ENCODE data around the gene FZD7. TPM values are rescaled to one million over a fixed set of nuclear protein-coding genes. Genes with fewer than 3 reads are reported as not detected.

The FZD7 gene
- total RNA-seq, 2 experiments from 2014 or later: 0.17 to 0.25 TPM

DNA sequence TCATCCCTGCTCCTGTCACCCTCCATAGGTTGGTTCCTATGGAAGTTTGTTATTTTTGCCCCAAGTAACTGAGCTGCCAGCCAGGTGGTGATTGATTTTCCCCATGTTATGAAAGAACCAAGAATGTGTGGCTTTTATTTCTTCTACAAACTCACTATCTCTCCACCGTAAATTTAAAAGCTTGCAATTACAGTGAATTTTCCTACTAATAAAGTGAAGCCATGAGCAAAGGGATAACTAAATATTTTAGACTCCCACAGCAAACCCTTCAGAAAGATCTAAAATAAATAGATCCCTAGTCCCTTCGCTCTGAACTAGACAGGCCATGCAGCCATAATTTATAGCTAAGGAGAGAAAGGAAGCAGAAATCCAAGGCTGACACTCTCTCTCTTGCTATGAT, 33.2 kb downstream of the FZD7 start:
- Mint-ChIP-seq H3K36me3 (ENCODE audit: low read depth) (no peaks in the 10 kb centered on the region), H3K4me3 (no peak overlapping the region), H3K27me3 (no peaks in the 10 kb centered on the region), H3K27ac (no peak overlapping the region), H3K4me1 (ENCODE audit: low read depth) (no peaks in the 10 kb centered on the region), H3K9me3 (no peaks in the 10 kb centered on the region)
- no peak for DNase-seq
- Histone ChIP-seq H3K27ac (ENCODE audit: low read depth in 1 of 2, low read length in 2 of 2) (no peak overlapping the region), H3K4me1 (ENCODE audit: insufficient read depth, low read length) (no peaks in the 10 kb centered on the region), H3K36me3 (ENCODE audit: insufficient read depth, low read length) (no peaks in the 10 kb centered on the region), H3K27me3 (ENCODE audit: control insufficient read depth in 1 of 2, insufficient read depth in 2 of 2, low read length in 2 of 2) (no peaks in the 10 kb centered on the region), H3K4me3 (ENCODE audit: low read length) (no peak overlapping the region), H3K9me3 (ENCODE audit: control insufficient read depth in 1 of 2, insufficient read depth in 1 of 2, low read length in 2 of 2) (no peaks in the 10 kb centered on the region)
- POLR2A ChIA-PET: no interaction called here
- intact Hi-C loops (cut with DNase I, micrococcal nuclease): no loop called here
- ATAC-seq (ENCODE audit: poor library complexity): no peak
- CTCF ChIA-PET: no interaction called here
- TF ChIP-seq, protein P1, sequence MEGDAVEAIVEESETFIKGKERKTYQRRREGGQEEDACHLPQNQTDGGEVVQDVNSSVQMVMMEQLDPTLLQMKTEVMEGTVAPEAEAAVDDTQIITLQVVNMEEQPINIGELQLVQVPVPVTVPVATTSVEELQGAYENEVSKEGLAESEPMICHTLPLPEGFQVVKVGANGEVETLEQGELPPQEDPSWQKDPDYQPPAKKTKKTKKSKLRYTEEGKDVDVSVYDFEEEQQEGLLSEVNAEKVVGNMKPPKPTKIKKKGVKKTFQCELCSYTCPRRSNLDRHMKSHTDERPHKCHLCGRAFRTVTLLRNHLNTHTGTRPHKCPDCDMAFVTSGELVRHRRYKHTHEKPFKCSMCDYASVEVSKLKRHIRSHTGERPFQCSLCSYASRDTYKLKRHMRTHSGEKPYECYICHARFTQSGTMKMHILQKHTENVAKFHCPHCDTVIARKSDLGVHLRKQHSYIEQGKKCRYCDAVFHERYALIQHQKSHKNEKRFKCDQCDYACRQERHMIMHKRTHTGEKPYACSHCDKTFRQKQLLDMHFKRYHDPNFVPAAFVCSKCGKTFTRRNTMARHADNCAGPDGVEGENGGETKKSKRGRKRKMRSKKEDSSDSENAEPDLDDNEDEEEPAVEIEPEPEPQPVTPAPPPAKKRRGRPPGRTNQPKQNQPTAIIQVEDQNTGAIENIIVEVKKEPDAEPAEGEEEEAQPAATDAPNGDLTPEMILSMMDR (IDR thresholded peaks at IDR 0.05): no peak

DNA sequence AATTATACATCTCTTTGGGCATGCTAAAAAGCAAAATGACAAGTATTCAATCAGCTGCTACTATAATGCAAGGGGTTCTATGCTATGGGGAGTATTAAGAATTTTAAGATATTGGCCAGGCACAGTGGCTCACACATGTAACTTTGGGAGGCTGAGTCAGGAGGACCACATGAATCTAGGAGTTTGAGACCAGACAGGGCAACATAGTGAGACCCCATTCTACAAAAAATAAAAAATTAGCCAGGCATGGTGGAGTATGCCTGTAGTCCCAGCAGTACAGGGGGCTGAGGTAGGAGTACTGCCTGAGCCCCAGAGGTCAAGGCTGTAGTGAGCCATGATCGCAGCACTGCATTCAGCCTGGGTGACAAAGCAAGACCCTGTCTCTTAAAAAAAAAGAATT, 33.9 kb downstream of the FZD7 start:
- no peak overlapping the region for H3K4me3 Mint-ChIP-seq
- no peaks in the 10 kb centered on the region for H3K27me3 Mint-ChIP-seq
- no peak for DNase-seq
- Histone ChIP-seq H3K27me3 (ENCODE audit: control insufficient read depth in 1 of 2, insufficient read depth in 2 of 2, low read length in 2 of 2) (no peaks in the 10 kb centered on the region), H3K36me3 (ENCODE audit: insufficient read depth, low read length) (no peaks in the 10 kb centered on the region), H3K4me1 (ENCODE audit: insufficient read depth, low read length) (no peaks in the 10 kb centered on the region), H3K4me3 (ENCODE audit: low read length) (no peak overlapping the region), H3K27ac (ENCODE audit: low read depth in 1 of 2, low read length in 2 of 2) (no peak overlapping the region), H3K9me3 (ENCODE audit: control insufficient read depth in 1 of 2, insufficient read depth in 1 of 2, low read length in 2 of 2) (no peaks in the 10 kb centered on the region)
- H3K9me3 Mint-ChIP-seq: no peaks in the 10 kb centered on the region
- TF ChIP-seq, protein P1 (IDR thresholded peaks at IDR 0.05): no peak
- H3K36me3 Mint-ChIP-seq (ENCODE audit: low read depth): no peaks in the 10 kb centered on the region
- ChIA-PET POLR2A (no interaction called here), CTCF (no interaction called here)
- no peak for ATAC-seq (ENCODE audit: poor library complexity)
- H3K4me1 Mint-ChIP-seq (ENCODE audit: low read depth): no peaks in the 10 kb centered on the region
- intact Hi-C loops (cut with DNase I, micrococcal nuclease): no loop called here
- H3K27ac Mint-ChIP-seq: no peak overlapping the region

DNA sequence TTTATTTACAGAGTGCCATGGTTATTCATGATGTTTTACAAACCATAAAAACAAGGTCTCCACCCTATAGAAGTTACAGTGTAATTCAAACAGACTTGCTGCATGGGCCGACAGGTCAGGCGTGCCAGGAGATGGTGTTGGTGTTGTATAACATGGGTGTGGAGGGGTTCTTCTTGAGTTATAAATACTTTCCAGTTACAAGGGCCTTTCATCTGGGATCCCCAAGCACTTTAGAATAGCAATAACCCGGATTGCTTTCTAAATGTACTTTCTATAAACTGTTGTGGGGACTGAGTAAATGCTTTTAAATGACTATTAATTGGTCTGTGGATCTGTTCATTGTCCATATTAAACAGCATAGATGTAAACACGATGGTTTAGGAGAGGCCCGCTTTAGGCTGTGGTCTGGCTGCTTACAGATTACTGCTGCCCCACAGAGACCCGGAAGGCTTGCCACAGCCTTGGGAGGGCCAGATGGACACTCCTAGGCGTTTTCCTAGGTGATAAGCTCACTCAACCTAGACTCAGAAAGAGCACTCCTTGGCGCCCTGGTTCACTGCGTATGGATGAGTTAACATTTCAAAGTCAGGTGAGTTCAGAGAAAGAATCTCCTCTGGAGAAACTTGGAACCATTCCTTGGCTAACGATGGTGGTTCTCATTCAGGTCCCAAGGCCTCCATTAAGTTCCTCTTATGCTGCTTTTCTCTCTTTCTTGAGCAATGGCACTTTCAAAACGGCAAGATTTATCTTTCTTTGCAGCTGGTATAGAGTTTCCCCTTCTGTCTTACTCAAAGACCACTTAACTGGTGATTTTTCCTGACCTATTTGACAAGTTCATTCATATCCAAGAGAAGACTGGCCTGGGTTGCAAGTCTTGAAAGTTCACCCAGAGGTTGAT, 35.8 kb downstream of the FZD7 start:
- Histone ChIP-seq H3K4me1 (ENCODE audit: insufficient read depth, low read length) (no peaks in the 10 kb centered on the region), H3K27me3 (ENCODE audit: control insufficient read depth in 1 of 2, insufficient read depth in 2 of 2, low read length in 2 of 2) (no peaks in the 10 kb centered on the region), H3K9me3 (ENCODE audit: control insufficient read depth in 1 of 2, insufficient read depth in 1 of 2, low read length in 2 of 2) (no peaks in the 10 kb centered on the region), H3K36me3 (ENCODE audit: insufficient read depth, low read length) (no peaks in the 10 kb centered on the region), H3K27ac (ENCODE audit: low read depth in 1 of 2, low read length in 2 of 2) (no peak overlapping the region), H3K4me3 (ENCODE audit: low read length) (no peak overlapping the region)
- TF ChIP-seq, protein P1 (IDR thresholded peaks at IDR 0.05): no peak
- no peaks in the 10 kb centered on the region for H3K4me1 Mint-ChIP-seq (ENCODE audit: low read depth)
- H3K4me3 Mint-ChIP-seq: no peak overlapping the region
- POLR2A ChIA-PET: no interaction called here
- H3K27ac Mint-ChIP-seq: no peak overlapping the region
- no peaks in the 10 kb centered on the region for H3K9me3 Mint-ChIP-seq
- no peak for ATAC-seq (ENCODE audit: poor library complexity)
- CTCF ChIA-PET: no interaction called here
- no peak for DNase-seq
- peaks cover 1% of the 10 kb centered on the region for H3K27me3 Mint-ChIP-seq
- H3K36me3 Mint-ChIP-seq (ENCODE audit: low read depth): no peaks in the 10 kb centered on the region
- intact Hi-C loops (cut with DNase I, micrococcal nuclease): no loop called here
